Measurements from ENCODE around the gene CCDC141.
"Not testable (repeated sequence)": the region's sequence is repeated elsewhere in the genome, so short reads cannot be mapped to it uniquely, and the experiment has no call there.

The CCDC141 gene

GRCh38 chr2:178990533-178991241 lies 59.2 kb downstream of the CCDC141 start:
- in situ Hi-C loops (cut with HindIII; ENCODE audit: low pct_unique_long_range_greater_than_20kb, low sequenced_read_pairs): no loop called here
- DNase-seq (ENCODE audit: low read depth in 1 of 2, low spot score in 1 of 2): no peak
- TF ChIP-seq JUND (IDR thresholded peaks at IDR 0.05; ENCODE audit: low read depth): no peak

GRCh38 chr2:178989424-178989823 lies 60.5 kb downstream of the CCDC141 start:
- DNase-seq (ENCODE audit: low read depth in 1 of 2, low spot score in 1 of 2); in situ Hi-C loops (cut with HindIII; ENCODE audit: low pct_unique_long_range_greater_than_20kb, low sequenced_read_pairs): not testable (repeated sequence)

GRCh38 chr2:178982652-178983051 lies 67.3 kb downstream of the CCDC141 start:
- in situ Hi-C loops (cut with HindIII; ENCODE audit: low pct_unique_long_range_greater_than_20kb, low sequenced_read_pairs); DNase-seq (ENCODE audit: low read depth in 1 of 2, low spot score in 1 of 2): not testable (repeated sequence)

- TF ChIP-seq JUND (IDR thresholded peaks at IDR 0.05; ENCODE audit: low read depth): no peak
- in situ Hi-C loops (cut with HindIII; ENCODE audit: low pct_unique_long_range_greater_than_20kb, low sequenced_read_pairs): no loop called here
- DNase-seq (ENCODE audit: low read depth in 1 of 2, low spot score in 1 of 2): no peak
Observed at GRCh38 chr2:178980815-178981214, 69.1 kb downstream of the CCDC141 start.

DNA sequence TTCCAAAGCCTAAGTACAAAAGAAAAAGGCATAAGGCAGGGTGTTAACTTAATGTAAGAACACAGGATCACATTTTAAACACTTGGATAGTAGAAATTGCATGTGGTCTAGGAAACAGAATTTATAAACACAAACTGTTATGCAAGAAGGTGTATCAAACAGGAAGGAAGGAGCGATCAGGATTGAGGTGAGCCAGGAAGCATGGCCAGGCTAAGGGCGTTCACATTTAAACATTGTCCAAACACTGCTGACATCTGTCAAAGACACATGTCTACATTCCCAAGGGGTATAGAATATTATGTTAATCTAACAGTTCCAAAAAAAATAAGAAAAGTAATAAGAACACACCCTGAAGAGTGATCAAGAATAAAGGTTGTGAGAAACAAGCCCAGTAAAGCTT lies 71.3 kb downstream of the CCDC141 start:
- in situ Hi-C loops (cut with HindIII; ENCODE audit: low pct_unique_long_range_greater_than_20kb, low sequenced_read_pairs): no loop called here
- TF ChIP-seq JUND (IDR thresholded peaks at IDR 0.05; ENCODE audit: low read depth): no peak
- DNase-seq (ENCODE audit: low read depth in 1 of 2, low spot score in 1 of 2): no peak

DNA sequence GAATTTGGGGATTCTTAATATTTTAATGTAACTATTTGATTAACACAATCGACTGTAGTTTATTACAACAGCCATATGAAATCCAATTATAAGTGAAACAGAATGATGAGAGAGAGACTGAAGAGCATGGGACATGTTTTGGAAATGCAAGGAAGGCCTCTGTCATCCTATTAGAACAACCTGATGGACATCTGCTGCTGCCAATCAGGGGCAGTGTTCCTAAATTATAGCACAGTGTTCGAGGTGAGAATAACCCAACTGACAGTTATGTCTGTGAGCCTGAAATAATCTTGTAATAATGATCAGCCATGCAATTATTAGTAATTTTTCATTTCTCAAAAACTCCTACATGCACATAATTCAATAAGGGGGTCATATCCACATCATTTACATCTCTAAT lies 73.6 kb downstream of the CCDC141 start:
- in situ Hi-C loops (cut with HindIII; ENCODE audit: low pct_unique_long_range_greater_than_20kb, low sequenced_read_pairs): no loop called here
- TF ChIP-seq JUND (IDR thresholded peaks at IDR 0.05; ENCODE audit: low read depth): no peak
- no peak for DNase-seq (ENCODE audit: low read depth in 1 of 2, low spot score in 1 of 2)

GRCh38 chr2:178962805-178963433 lies 87.0 kb downstream of the CCDC141 start:
- TF ChIP-seq JUND (IDR thresholded peaks at IDR 0.05; ENCODE audit: low read depth): no peak
- DNase-seq (ENCODE audit: low read depth in 1 of 2, low spot score in 1 of 2): no peak
- in situ Hi-C loops (cut with HindIII; ENCODE audit: low pct_unique_long_range_greater_than_20kb, low sequenced_read_pairs): no loop called here

GRCh38 chr2:178962152-178962551 lies 87.8 kb downstream of the CCDC141 start:
- no peak for DNase-seq (ENCODE audit: low read depth in 1 of 2, low spot score in 1 of 2)
- no peak for TF ChIP-seq JUND (IDR thresholded peaks at IDR 0.05; ENCODE audit: low read depth)
- in situ Hi-C loops (cut with HindIII; ENCODE audit: low pct_unique_long_range_greater_than_20kb, low sequenced_read_pairs): no loop called here

- no peak for TF ChIP-seq JUND (IDR thresholded peaks at IDR 0.05; ENCODE audit: low read depth)
- in situ Hi-C loops (cut with HindIII; ENCODE audit: low pct_unique_long_range_greater_than_20kb, low sequenced_read_pairs): no loop called here
- DNase-seq (ENCODE audit: low read depth in 1 of 2, low spot score in 1 of 2): no peak
Observed at GRCh38 chr2:178954049-178954448, 95.9 kb downstream of the CCDC141 start.

DNA sequence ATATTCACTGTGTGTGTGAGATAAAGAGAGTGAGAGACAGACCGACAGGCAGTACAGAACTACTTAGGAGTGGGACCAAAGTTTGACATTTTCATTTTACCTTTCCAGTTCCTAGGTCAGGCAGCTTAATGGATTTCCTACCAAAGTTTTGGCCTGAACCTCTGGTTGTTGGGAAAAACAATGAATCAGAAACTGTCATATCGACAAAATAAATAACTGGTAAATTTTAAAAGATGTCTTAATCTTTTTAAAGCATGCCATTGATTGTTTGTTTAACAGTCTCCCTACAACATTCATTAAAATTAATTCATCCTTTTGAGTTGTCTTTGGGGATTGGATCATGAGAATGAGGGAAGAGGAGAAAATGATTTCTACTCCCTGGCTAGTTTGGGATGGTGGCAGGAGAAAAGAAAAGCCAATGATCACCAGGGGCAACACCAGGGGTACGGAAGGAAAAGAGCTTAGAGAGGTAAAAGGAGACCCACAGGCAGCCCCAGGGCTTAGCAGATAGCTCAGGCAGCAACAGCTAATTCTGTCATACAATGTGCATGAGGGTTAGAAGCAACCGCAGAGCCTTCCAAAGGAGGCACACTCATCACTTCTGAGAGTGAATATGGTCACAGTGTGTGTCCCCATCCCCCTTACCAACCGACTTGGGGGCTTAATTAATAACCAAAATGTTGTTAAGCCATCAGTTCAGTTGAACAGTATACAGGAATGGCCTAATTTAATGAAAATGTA lies 98.5 kb downstream of the CCDC141 start:
- DNase-seq (ENCODE audit: low read depth in 1 of 2, low spot score in 1 of 2): no peak
- TF ChIP-seq JUND (IDR thresholded peaks at IDR 0.05; ENCODE audit: low read depth): no peak
- in situ Hi-C loops (cut with HindIII; ENCODE audit: low pct_unique_long_range_greater_than_20kb, low sequenced_read_pairs): no loop called here

GRCh38 chr2:178949584-178949983 lies 100.4 kb downstream of the CCDC141 start:
- no peak for DNase-seq (ENCODE audit: low read depth in 1 of 2, low spot score in 1 of 2)
- TF ChIP-seq JUND (IDR thresholded peaks at IDR 0.05; ENCODE audit: low read depth): no peak
- in situ Hi-C loops (cut with HindIII; ENCODE audit: low pct_unique_long_range_greater_than_20kb, low sequenced_read_pairs): no loop called here

GRCh38 chr2:178949151-178949550 lies 100.8 kb downstream of the CCDC141 start:
- in situ Hi-C loops (cut with HindIII; ENCODE audit: low pct_unique_long_range_greater_than_20kb, low sequenced_read_pairs): no loop called here
- TF ChIP-seq JUND (IDR thresholded peaks at IDR 0.05; ENCODE audit: low read depth): no peak
- no peak for DNase-seq (ENCODE audit: low read depth in 1 of 2, low spot score in 1 of 2)

DNA sequence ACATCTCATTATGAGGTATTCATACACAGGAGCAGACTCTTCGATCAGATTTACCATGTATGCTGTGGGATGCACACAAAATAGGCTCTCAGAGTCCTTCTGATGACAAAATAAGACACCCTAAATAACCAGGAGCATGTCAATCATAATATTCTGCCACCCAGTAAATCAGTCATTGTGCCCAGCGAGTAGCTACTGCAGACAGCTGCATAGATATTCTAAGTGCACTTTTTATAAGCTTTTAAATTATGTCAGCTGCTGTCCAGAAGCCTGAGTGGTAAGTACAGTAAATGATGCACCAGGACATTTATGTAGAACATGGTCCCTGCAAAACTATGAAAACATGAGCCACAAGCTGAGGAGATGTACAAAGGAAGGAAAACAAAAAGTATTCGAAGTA lies 102.9 kb downstream of the CCDC141 start:
- no peak for DNase-seq (ENCODE audit: low read depth in 1 of 2, low spot score in 1 of 2)
- TF ChIP-seq JUND (IDR thresholded peaks at IDR 0.05; ENCODE audit: low read depth): no peak
- in situ Hi-C loops (cut with HindIII; ENCODE audit: low pct_unique_long_range_greater_than_20kb, low sequenced_read_pairs): no loop called here

All from T47D (cell line).